ENCODE measurements around the gene NXPE4.

The NXPE4 gene

DNA sequence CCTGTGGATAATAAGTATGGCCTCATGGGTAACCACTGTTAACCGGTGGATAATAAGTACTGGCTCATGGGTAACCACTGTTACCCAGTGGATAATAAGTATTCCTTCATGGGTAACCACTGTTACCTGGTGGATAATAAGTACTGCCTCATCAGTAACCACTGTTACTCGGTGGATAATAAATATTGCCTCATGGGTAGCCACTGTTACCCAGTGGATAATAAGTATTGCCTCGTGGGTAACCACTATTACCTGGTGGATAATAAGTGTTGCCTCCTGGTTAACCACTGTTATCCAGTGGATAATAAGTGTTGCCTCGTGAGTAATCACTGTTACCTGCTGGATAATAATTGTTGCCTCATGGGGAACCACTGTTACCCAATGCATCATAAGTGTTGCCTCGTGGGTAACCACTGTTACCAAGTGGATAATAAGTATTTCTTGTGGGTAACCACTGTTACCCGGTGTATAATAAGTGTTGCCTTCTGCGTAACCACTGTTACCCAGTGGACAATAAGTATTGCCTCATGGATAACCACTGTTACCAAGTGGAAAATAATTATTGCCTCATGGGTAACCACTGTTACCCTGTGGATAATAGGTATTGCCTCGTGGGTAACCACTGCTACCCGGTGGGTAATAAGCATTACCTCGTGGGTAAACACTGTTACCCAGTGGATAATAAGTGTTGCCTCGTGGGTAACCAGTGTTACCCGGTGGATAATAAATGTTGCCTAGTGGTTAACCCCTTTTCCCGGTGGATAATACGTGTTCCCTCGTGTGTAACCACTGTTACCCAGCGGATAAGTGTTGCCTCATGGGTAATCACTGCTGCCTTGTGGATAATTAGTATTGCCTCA lies 26.6 kb upstream of the NXPE4 start:
- TF ChIP-seq, protein P1, sequence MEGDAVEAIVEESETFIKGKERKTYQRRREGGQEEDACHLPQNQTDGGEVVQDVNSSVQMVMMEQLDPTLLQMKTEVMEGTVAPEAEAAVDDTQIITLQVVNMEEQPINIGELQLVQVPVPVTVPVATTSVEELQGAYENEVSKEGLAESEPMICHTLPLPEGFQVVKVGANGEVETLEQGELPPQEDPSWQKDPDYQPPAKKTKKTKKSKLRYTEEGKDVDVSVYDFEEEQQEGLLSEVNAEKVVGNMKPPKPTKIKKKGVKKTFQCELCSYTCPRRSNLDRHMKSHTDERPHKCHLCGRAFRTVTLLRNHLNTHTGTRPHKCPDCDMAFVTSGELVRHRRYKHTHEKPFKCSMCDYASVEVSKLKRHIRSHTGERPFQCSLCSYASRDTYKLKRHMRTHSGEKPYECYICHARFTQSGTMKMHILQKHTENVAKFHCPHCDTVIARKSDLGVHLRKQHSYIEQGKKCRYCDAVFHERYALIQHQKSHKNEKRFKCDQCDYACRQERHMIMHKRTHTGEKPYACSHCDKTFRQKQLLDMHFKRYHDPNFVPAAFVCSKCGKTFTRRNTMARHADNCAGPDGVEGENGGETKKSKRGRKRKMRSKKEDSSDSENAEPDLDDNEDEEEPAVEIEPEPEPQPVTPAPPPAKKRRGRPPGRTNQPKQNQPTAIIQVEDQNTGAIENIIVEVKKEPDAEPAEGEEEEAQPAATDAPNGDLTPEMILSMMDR (IDR thresholded peaks at IDR 0.05; ENCODE audit: insufficient read depth, low read depth, low read length, missing control alignments): no peak
- no peak overlapping the region for H3K4me3 ChIP-seq (ENCODE audit: low read length)
- DNase-seq (ENCODE audit: low read depth): no peak

DNA sequence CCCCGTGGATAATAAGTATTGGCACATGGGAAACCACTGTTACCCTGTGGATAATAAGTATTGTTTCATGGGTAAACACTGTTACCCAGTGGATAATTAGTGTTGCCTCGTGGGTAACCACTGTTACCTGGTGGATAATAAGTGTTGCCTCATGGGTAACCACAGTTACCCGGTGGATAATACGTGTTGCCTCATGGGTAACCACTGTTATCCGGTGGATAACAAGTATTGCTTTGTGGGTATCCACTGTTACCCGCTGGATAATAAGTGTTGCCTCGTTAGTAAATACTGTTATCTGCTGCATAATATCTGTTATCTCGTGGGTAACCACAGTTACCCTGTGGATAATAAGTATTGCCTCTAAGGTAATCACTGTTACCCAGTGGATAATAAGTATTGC lies 25.5 kb upstream of the NXPE4 start:
- no peak for DNase-seq (ENCODE audit: low read depth)
- TF ChIP-seq, protein P1 (IDR thresholded peaks at IDR 0.05; ENCODE audit: insufficient read depth, low read depth, low read length, missing control alignments): no peak
- no peak overlapping the region for H3K4me3 ChIP-seq (ENCODE audit: low read length)

- no peak overlapping the region for H3K4me3 ChIP-seq (ENCODE audit: low read length)
- DNase-seq (ENCODE audit: low read depth): no peak
- TF ChIP-seq, protein P1 (IDR thresholded peaks at IDR 0.05; ENCODE audit: insufficient read depth, low read depth, low read length, missing control alignments): no peak
These were observed 24.1 kb upstream of the NXPE4 start for GRCh38 chr11:114619659-114620173.

- no peak for DNase-seq (ENCODE audit: low read depth)
- TF ChIP-seq, protein P1 (IDR thresholded peaks at IDR 0.05; ENCODE audit: insufficient read depth, low read depth, low read length, missing control alignments): no peak
- no peak overlapping the region for H3K4me3 ChIP-seq (ENCODE audit: low read length)
These were observed 22.6 kb upstream of the NXPE4 start for GRCh38 chr11:114618139-114618538.

DNA sequence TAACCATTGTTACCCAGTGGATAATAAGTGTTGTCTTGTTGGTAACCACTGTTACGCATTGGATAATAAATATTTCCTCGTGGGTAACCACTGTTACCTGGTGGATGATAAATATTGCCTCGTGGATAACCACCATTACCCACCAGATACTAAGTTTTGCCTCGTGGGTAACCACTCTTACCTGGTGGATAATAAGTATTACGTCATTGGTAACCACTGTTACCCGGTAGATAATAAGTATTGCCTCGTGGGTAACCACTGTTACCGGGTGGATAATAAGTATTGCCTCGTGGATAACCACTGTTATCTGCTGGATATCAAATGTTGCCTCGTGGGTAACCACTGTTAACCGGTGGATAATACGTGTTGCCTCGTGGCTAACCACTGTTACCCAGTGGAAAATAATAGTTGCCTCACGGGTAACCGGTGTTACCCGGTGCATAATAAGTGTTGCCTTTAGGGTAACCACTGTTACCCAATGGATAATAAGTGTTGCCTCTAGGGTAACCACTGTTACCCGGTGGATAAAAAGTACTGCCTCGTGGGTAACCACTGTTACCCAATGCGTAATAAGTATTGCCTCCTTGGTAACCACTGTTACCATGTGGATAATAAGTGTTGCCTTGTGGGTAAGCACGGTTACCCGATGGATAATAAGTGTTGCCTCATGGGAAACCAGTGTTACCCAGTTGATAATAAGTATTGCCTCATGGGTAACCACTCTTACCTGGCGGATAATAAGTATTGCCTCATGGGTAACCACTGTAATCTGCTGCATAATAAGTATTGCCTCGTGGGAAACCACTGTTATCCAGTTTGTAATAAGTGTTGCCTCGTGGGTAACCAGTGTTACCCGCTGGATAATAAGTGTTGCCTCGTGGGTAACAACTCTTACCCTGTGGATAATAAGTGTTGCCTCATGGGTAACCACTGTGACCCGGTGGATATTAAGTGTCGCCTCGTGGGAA lies 21.9 kb upstream of the NXPE4 start:
- no peak overlapping the region for H3K4me3 ChIP-seq (ENCODE audit: low read length)
- DNase-seq (ENCODE audit: low read depth): no peak
- TF ChIP-seq, protein P1 (IDR thresholded peaks at IDR 0.05; ENCODE audit: insufficient read depth, low read depth, low read length, missing control alignments): no peak

- no peak for DNase-seq (ENCODE audit: low read depth)
- H3K4me3 ChIP-seq (ENCODE audit: low read length): no peak overlapping the region
- TF ChIP-seq, protein P1 (IDR thresholded peaks at IDR 0.05; ENCODE audit: insufficient read depth, low read depth, low read length, missing control alignments): no peak
These were observed 20.9 kb upstream of the NXPE4 start for GRCh38 chr11:114616516-114616915.
